Psoas muscle (tissue), 8 donors: Measurements from ENCODE around the gene CDC25A. TPM values are rescaled to one million over a fixed set of nuclear protein-coding genes. Genes with fewer than 3 reads are reported as not detected.

Experiments used
- ATAC-seq, 4 donors: fragments of 200-7000 bp; cut with Tn5 transposase; one replicate each; pipeline ENCODE4 v1.9.1; 2020; ENCODE audit warnings: moderate library complexity in 3 of 4, mild to moderate bottlenecking in 2 of 4
- DNase-seq, 2 donors: peaks; one replicate each; pipeline ENCODE4 v3.0.0-alpha.2; 2020
- H3K27ac ChIP-seq: fragments of 200-600 bp; one replicate; pipeline ENCODE4 v1.8.0; 2022
- H3K27me3 ChIP-seq, 3 donors: fragments of 200-600 bp in 1 of 3; one replicate each; pipeline versions ENCODE4 v1.6.1 to v1.8.0; 2013 to 2022; ENCODE audit warnings: low read length in 2 of 3, mild to moderate bottlenecking in 2 of 3, moderate library complexity in 1 of 3; ENCODE audit not compliant: insufficient read depth in 3 of 3
- H3K36me3 ChIP-seq, 2 donors: fragments of 200-600 bp in 1 of 2; one replicate each; pipeline versions ENCODE4 v1.6.1 to v1.8.0; 2013 to 2022; ENCODE audit warnings: low read depth in 1 of 2, mild to moderate bottlenecking in 1 of 2, moderate library complexity in 1 of 2; ENCODE audit not compliant: insufficient read depth in 1 of 2
- H3K4me1 ChIP-seq: fragments of 200-600 bp; one replicate; pipeline ENCODE4 v1.8.0; 2022
- H3K4me3 ChIP-seq: fragments of 200-600 bp; one replicate; pipeline ENCODE4 v1.8.0; 2022; ENCODE audit warnings: mild to moderate bottlenecking
- H3K9me3 ChIP-seq: fragments of 200-600 bp; one replicate; pipeline ENCODE4 v1.8.0; 2022
- whole genome bisulfite sequencing, 3 donors: extraction: QIAGEN DNeasy Blood & Tissue Kit; methylation state at CpG; one replicate each; pipeline versions ENCODE4 v1.1.6 to v1.1.7; 2013; 5-methylcytosine and 5-hydroxymethylcytosine counted together
- intact Hi-C, 2 donors: fragments of 100-400 bp; cut with DNase I; formaldehyde crosslinking; loops; one replicate each; pipeline versions ENCODE4 v1.11.0 to v1.14.2; 2022
- polyA plus RNA-seq, 3 donors: library from polyadenylated mRNA; stranded (reverse); fragments of 200-250 nt; gene quantifications; one replicate each; pipeline ENCODE4 v1.2.3, GENCODE V29; 2013
- total RNA-seq, 4 donors: library from RNA; stranded (reverse); fragmentation: NEBNext Ultra II Directional in 2 of 4; extraction: Animal tissue kit (Norgen Biotek cat#: 25700) in 2 of 4; gene quantifications; one replicate each; pipeline versions ENCODE4 v1.2.1 to v1.2.4, GENCODE V29; 2021 to 2023
- TF ChIP-seq, protein P1 (sequence below): fragments of 200-600 bp; IDR thresholded peaks from one replicate; pipeline ENCODE4 v1.8.0; 2022; ENCODE audit warnings: antibody characterized with exemption
- donor health status: healthy with polysubstance abuse.
- donor health status: DM: no; HTN: no; CAD: no; lungs with moderate emphysema.
- donor health status: Bipolar disorder and iron deficiency.
- donor health status: healthy.
- donor health status: DM: yes; HTN: yes; CAD: no.
- donor health status: DM: no; HTN: no; CAD: no.
- donor health status: DM: no; HTN: no; CAD: no.
- donor health status: DM: yes; HTN: yes; CAD: no.

The CDC25A gene
- total and polyA plus RNA-seq, 7 donors = 0.20 to 2.9 (median 0.46) TPM

DNA sequence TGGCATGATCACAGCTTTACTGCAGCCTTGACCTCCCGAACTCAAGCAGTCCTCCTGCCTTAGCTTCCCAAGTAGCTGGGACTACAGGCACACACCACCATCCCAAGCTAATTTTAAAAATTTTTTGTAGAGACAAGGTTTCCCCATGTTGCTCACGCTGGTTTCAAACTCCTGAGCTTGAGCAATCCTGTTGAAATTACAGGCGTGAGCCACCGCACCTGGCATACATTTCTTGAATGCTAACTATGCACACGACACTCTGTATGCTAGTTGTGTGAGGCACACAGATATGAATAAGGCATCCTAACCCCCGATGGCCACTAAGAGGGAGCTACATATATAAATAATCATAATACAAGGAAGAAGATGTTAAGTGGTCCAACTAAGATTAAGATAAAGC is 64.9 kb downstream of the CDC25A start:
- intact Hi-C loops = no loop called here
- WGBS, 3 donors = 80 to 92% (median 84%) methylated on average over 6 of the region's 6 CpGs
- Histone ChIP-seq H3K4me3 (no peak overlapping the region), H3K9me3 (no peaks in the 10 kb centered on the region), H3K27ac (no peak overlapping the region), H3K36me3 (no peaks in the 10 kb centered on the region), H3K4me1 (no peaks in the 10 kb centered on the region), H3K27me3 (no peaks in the 10 kb centered on the region)
- TF ChIP-seq, protein P1, sequence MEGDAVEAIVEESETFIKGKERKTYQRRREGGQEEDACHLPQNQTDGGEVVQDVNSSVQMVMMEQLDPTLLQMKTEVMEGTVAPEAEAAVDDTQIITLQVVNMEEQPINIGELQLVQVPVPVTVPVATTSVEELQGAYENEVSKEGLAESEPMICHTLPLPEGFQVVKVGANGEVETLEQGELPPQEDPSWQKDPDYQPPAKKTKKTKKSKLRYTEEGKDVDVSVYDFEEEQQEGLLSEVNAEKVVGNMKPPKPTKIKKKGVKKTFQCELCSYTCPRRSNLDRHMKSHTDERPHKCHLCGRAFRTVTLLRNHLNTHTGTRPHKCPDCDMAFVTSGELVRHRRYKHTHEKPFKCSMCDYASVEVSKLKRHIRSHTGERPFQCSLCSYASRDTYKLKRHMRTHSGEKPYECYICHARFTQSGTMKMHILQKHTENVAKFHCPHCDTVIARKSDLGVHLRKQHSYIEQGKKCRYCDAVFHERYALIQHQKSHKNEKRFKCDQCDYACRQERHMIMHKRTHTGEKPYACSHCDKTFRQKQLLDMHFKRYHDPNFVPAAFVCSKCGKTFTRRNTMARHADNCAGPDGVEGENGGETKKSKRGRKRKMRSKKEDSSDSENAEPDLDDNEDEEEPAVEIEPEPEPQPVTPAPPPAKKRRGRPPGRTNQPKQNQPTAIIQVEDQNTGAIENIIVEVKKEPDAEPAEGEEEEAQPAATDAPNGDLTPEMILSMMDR = no peak
- DNase-seq (no peak), ATAC-seq (no peak)

DNA sequence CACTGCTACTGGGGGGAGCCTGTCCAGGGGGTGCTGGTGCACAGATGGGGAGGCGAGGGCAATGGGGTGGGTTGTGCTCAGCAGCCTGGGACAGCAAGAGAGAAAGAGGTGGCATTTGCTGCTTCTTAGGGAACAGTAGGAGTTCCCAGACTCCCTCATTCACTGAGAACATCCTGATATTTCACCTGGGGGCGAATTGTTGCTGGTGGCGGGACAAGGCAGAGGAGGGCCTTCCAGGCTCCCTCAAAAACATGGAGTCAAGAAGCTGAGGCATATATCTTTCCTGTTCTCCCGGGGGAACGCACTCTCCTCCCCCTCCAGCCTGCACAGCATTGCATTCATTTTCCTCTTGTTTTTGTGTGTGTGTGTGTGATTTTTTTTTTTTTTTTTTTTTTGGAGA is 65.7 kb downstream of the CDC25A start:
- TF ChIP-seq, protein P1 = no peak
- no peak for ATAC-seq
- DNase-seq = no peak
- Histone ChIP-seq H3K4me1 (no peaks in the 10 kb centered on the region), H3K36me3 (no peaks in the 10 kb centered on the region), H3K27me3 (no peaks in the 10 kb centered on the region), H3K27ac (no peak overlapping the region), H3K4me3 (no peak overlapping the region), H3K9me3 (no peaks in the 10 kb centered on the region)
- WGBS, 3 donors = 84 to 95% (median 92%) methylated on average over 5 of the region's 5 CpGs
- intact Hi-C loops = no loop called here

DNA sequence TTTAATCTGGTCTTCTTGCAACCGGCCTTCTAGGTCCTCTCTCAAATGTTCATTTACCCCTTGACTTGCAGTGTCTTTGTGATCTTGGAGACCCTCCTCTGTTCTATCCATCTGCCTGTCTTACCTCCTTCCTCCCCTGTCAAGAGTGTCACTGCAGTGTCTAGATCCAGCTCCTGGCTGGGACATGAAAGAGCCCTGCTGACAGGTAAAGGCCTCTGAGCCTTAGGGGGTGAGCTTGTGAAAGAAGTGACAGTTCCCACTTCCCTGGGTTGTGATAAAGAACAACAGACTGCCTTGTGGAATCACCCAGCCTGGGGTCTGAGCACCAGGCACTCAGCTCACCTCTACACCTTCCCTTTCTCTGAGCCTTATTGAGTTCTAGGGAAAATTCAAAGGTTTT is 68.0 kb downstream of the CDC25A start:
- Histone ChIP-seq H3K4me3 (no peak overlapping the region), H3K9me3 (no peaks in the 10 kb centered on the region), H3K27ac (no peak overlapping the region), H3K4me1 (no peaks in the 10 kb centered on the region), H3K27me3 (no peaks in the 10 kb centered on the region), H3K36me3 (no peaks in the 10 kb centered on the region)
- ATAC-seq (no peak), DNase-seq (no peak)
- intact Hi-C loops = no loop called here
- TF ChIP-seq, protein P1 = no peak
- WGBS, 3 donors = 86 to 96% (median 93%) methylated on average over 1 of the region's 1 CpG

DNA sequence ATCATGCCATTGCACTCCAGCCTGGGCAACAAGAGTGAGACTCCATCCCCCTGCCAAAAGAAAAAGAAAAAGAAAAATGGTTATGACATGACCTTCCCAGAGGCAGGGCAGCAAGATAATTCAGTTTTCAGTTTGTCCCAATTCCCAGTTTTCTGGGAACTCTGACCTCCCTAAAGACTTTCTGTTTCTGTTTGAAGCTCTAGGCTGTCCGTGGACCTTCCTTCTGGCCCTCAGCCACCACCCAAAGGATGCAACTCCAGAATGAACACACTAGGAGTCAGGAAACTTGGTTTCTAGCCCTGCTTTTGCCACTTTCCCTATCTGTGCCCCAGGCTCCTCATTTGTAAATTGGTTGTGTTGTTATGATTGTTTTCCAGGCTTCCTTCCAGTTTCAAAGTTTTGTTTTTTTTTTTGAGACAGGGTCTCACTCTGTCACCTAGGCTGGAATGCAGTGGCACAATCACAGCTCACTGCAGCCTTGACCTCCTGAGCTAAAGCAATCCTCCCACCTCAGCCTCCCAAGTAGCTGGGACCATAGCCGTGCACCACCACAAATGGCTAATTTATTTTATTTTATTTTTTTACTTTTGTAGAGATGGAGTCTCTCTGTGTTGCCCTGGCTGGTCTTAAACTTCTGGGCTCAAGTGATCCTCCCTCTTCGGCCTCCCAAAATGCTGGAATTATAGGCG is 68.6 kb downstream of the CDC25A start:
- H3K9me3 ChIP-seq = no peaks in the 10 kb centered on the region
- H3K4me3 ChIP-seq = no peak overlapping the region
- no peaks in the 10 kb centered on the region for H3K36me3 ChIP-seq
- peak overlapping the region; percentile 23 for H3K27ac ChIP-seq
- ATAC-seq (peak in 1 of 4 donors; percentile 46), DNase-seq (peak; percentile 65 to 77)
- TF ChIP-seq, protein P1 = no peak
- WGBS, 3 donors = 77 to 86% (median 81%) methylated on average over 4 of the region's 4 CpGs
- no peaks in the 10 kb centered on the region for H3K27me3 ChIP-seq
- no peaks in the 10 kb centered on the region for H3K4me1 ChIP-seq
- intact Hi-C loops = no loop called here

DNA sequence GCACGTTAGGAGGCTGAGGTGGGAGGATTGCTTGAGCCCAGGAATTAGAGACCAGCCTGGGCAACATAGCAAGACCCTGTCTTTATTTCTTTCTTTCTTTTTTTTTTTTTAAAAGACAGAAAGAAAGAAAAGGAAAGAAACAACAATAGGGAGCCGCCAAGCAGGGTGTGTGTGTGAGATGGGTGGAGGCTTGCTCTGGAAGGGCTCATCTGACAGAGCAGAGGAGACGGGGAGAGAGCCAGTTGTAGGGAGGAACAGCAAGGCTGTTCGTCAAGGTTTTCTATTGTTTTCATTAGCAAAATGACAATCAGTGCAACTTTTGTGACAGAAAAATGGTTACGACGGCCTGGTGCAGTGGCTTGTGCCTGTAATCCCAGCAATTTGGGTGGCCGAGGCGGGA is 69.3 kb downstream of the CDC25A start:
- Histone ChIP-seq H3K9me3 (no peaks in the 10 kb centered on the region), H3K4me3 (no peak overlapping the region), H3K36me3 (no peaks in the 10 kb centered on the region), H3K4me1 (no peaks in the 10 kb centered on the region), H3K27me3 (no peaks in the 10 kb centered on the region), H3K27ac (peak overlapping the region; percentile 23)
- TF ChIP-seq, protein P1 = no peak
- intact Hi-C loops = no loop called here
- ATAC-seq = no peak
- 84 to 88% (median 88%) methylated on average over 8 of the region's 8 CpGs for WGBS, 3 donors
- DNase-seq = no peak
